NCI-H1436 (cell line): ENCODE measurements around the gene FAF1.
"Not testable (repeated sequence)": the region's sequence is repeated elsewhere in the genome, so short reads cannot be mapped to it uniquely, and the experiment has no call there.

Experiments
- DNase-seq: peaks from one replicate; lab custom pipeline; 2025; lab: John Stamatoyannopoulos, UW

The FAF1 gene

DNA sequence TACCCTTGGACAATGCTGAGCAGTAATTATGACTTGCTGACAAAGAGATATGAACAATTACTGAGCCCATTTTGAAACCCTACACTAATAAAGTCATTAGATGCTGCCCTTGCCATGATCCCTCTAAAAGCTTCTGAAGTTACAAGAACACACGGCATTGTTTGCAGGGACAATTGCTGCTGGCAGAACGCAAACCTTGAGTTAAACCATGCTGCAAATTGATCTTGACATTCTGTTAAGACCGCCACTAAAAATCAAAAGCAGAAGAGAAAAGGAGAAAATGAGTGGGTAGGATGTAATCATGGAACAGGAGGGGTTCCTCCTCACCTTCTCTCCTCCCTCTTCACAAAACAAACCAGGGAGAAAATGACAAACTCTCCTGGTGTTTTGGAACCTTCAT, 400.6 kb downstream of the FAF1 start:
- DNase-seq = no peak

- no peak for DNase-seq
Measured at GRCh38 chr1:50553921-50554320, 406.1 kb downstream of the FAF1 start.

- no peak for DNase-seq
Measured at GRCh38 chr1:50548243-50548642, 411.8 kb downstream of the FAF1 start.

DNA sequence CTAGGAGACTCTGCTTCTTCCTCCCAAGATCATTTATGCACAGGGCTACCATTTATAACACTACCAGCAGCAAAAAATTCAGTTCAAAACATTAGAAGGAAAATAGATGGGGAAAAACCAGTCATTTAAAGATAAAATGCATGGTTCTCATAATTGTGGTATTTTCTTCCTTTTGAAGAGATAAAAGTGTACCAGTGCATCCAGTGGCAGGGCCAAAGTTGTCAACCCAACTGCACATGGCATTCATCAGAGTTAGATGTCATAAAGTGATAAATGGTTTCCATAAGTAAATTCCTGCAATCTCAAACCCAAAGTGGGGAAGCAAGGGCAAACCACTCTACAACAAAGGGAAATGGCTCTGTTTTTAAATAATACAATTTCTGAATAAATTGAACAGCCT, 417.7 kb downstream of the FAF1 start:
- DNase-seq = no peak

GRCh38 chr1:50538476-50538875, 421.6 kb downstream of the FAF1 start:
- no peak for DNase-seq

DNA sequence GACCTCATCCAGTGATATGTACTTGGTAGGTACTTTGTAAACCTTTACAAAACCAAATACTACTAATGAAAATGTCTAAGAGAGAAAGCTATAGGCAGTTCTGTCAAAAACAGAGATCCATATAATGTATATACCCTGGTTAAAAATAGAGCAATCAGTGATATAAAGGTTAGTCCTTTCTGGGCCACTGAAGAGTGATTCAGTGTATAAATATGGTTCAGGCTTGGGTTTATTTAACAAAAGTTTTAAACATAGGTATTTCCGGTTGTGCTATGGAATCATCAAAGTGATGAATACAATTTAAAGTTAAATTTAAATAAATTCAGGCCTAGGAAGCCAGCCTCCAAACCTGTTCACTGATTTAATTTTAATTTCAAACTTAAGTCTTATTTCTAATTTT, 428.5 kb downstream of the FAF1 start:
- DNase-seq = no peak

DNA sequence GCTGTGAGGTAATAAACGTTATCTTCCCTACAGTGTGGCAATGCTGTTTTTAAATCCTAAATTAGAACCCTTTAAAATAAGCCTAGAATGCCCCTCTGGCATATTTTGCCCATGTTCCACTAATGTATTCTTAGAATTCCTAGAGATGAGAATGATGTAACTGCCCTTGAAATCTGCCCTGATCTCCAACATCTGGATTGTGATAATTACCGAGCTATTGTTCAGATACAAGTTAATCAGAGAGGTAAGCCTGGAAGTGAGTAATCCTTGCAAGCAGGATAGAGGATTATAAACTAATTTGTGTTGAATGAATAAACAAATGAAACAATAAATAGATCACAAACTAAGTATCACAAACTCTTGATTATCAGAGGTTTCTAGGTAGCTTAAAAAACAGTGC, 429.0 kb downstream of the FAF1 start:
- DNase-seq = no peak

GRCh38 chr1:50529510-50529909, 430.6 kb downstream of the FAF1 start:
- DNase-seq = no peak

DNA sequence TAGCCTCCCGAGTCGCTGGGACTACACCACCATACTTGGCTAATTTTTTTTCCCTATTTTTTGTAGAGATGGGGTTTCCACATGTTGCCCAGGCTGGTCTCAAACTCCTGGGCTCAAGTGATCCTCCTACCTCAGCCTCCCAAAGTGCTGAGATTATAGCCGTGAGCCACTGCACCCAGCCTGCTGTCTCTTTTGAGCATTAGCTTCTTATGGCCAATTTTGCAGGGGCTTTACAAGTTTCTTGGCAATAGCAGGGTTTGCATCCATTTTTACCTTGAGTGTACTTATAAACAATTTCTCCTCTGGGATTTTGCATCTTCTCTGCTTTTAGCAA, 432.1 kb downstream of the FAF1 start:
- not testable (repeated sequence) for DNase-seq

DNA sequence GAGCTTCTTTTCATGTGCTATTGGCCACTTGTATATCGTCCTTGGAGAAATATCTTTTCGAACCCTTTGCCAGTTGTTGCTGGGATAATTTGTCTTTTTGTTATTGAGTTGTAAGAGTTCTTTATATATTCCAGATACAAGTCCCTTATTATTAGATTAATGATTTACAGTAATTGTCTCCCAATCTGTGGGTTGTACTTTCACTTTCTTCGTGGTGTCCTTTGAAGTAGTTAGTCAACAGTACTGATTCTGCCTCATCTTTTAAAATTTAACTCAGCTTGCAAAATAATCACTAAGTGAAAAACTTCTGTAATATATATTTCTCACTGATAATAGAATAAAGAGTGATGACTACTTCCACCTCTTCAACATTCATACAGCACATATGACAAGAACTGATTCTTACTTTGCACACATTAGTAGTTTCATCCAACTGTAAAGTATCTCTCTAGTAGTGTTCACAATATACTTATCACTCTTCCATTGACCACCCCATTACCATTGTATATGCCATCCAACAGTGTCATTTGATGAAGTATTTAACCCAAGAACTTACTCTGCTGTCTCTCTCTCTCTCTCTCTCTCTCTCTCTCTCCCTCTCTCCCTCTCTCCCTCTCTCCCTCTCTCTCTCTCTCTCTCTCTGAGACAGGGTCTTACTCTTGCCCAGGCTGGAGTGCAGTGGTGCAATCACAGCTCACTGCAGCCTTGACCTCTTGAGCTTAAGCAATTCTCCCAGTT, 432.6 kb downstream of the FAF1 start:
- DNase-seq = no peak

- DNase-seq = no peak
Measured at GRCh38 chr1:50526431-50526830, 433.6 kb downstream of the FAF1 start.

- no peak for DNase-seq
Measured at GRCh38 chr1:50523548-50523947, 436.5 kb downstream of the FAF1 start.

DNA sequence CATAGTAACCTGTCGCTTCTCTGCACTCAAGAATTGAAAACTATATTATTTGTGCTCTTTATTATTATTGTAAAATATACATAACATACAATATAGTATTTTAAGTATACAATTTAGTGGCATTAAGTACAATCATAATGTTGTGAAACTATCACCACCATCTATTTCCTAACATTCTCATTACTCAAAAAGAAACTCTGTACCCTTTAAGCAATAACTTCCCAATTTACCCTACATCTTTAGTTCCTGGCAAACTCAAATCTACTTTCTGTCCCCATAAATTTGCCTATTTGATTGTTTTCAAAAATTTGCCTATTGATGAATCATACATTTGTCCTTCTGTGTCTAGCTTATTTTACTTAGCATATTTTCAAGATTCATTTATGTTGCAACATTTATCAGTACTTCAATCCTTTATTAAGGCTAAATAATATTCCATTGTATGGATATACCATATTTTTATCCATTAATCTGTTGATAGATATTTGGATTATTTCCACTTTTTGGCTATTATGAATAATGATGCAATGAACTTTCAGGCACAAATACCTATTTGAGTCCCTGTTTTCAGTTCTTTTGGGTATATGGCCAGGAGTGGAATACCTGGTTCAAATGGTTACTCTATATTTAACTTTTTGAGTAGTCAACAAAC, 437.2 kb downstream of the FAF1 start:
- no peak for DNase-seq

DNA sequence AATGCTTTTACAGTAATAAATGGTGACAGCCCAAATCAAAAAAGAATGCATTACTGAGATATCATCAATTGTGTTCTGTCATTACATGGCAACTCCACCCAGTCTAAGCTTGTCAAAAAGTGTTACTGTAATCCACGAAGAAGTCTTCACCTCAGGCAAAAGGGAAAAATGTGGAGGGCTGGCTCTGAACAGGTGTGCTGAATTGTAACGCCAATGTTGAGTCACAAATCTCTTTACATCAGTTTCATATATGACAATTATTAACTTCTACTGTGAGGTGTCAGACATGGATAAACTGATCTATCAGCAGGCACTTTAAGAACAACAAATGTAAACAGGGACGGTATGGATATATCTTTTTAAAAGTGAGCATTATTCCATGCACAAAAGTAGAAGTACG, 438.4 kb downstream of the FAF1 start:
- DNase-seq = no peak

GRCh38 chr1:50517488-50517887, 442.6 kb downstream of the FAF1 start:
- no peak for DNase-seq

- DNase-seq = no peak
Measured at GRCh38 chr1:50516056-50516455, 444.0 kb downstream of the FAF1 start.

DNA sequence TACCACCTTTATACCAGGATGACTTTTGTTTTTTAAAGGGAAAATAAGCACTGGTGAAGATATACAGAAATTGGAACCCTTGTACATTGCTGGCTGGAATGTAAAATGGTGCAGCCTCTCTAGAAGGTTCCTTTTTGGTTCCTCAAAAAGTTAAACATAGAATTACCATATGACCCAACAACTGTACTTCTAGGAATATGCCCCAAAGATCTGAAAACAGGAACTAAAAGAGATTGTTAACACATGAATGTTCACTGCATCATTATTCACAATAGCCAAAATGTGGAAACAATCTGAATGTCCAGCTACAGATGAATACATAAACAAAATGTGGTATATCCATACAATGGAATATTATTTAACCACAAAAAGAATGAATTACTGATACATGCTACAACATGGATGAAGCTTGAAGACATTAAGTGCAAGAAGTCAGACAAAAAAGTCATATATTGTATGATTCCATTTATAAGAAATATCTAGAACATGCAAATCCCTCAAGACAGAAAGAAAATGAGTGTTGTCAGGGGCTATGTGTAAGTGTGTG, 452.0 kb downstream of the FAF1 start:
- no peak for DNase-seq

- no peak for DNase-seq
Measured at GRCh38 chr1:50505427-50505826, 454.6 kb downstream of the FAF1 start.

GRCh38 chr1:50503515-50503914, 456.6 kb downstream of the FAF1 start:
- DNase-seq = no peak

DNA sequence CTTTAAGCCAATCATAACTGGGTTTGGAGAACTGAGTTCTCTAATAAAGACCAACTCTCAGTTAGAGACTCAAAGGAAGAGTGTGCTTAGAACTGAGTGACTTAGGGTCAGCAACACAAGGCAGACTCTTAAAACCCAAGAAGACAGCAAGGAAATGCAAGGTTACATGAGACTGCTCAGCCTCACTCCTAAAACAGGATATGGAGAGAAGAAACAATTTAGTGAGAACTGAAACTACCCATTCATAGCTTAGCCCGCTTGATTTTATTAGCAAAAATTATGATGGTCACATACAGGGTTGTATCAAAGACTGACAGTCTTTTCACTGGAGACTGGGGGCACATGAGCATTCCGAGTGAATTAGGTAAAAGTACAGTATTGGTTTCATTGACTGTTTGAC, 457.9 kb downstream of the FAF1 start:
- DNase-seq = no peak

GRCh38 chr1:50497007-50497406, 463.1 kb downstream of the FAF1 start:
- no peak for DNase-seq

- DNase-seq = no peak
Measured at GRCh38 chr1:50493710-50494109, 466.4 kb downstream of the FAF1 start.

- no peak for DNase-seq
Measured at GRCh38 chr1:50492142-50492541, 467.9 kb downstream of the FAF1 start.

- no peak for DNase-seq
Measured at GRCh38 chr1:50491142-50491541, 468.9 kb downstream of the FAF1 start.
